ENCODE measurements around the gene ASCL1. TPM values are rescaled to one million over a fixed set of nuclear protein-coding genes. Genes with fewer than 3 reads are reported as not detected.
A peak's percentile ranks its signal among the peaks of the same experiment; 100 is the strongest.

ASCL1 gene
- total RNA-seq, 2 experiments from 2014 or later = not detected

- Mint-ChIP-seq H3K27me3 (peaks cover 9% of the 10 kb centered on the region), H3K27ac (no peak overlapping the region), H3K9me3 (no peaks in the 10 kb centered on the region), H3K4me1 (no peaks in the 10 kb centered on the region), H3K4me3 (no peak overlapping the region), H3K36me3 (no peaks in the 10 kb centered on the region)
- POLR2A ChIA-PET = no interaction called here
- DNase-seq = no peak
- ATAC-seq (ENCODE audit: low read depth) = no peak
Observed at GRCh38 chr12:102933168-102933567, 24.3 kb upstream of the ASCL1 start.

DNA sequence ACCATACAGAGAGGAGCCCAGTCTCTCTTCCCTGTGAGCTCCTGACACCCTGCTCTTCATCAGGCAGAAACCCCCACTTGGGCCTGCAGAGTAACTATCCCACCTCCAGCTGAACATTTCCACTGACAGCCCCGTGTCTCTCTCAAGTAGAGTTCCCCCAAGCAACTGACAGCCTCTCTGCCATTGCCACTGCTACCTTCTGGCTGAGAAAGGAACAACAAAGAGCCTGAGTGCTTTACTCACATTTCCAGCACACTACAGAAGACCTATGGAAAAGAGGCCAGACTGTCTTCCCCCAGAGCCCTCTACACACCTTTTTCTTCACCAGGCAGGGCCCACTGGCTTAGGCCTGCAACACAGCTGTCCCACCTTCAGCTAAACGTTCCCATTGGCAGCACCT lies 18.4 kb upstream of the ASCL1 start:
- Mint-ChIP-seq H3K4me3 (no peak overlapping the region), H3K9me3 (no peaks in the 10 kb centered on the region), H3K27me3 (peaks cover 12% of the 10 kb centered on the region), H3K4me1 (no peaks in the 10 kb centered on the region), H3K36me3 (no peaks in the 10 kb centered on the region), H3K27ac (no peak overlapping the region)
- POLR2A ChIA-PET = no interaction called here
- ATAC-seq (ENCODE audit: low read depth) (no peak), DNase-seq (no peak)

DNA sequence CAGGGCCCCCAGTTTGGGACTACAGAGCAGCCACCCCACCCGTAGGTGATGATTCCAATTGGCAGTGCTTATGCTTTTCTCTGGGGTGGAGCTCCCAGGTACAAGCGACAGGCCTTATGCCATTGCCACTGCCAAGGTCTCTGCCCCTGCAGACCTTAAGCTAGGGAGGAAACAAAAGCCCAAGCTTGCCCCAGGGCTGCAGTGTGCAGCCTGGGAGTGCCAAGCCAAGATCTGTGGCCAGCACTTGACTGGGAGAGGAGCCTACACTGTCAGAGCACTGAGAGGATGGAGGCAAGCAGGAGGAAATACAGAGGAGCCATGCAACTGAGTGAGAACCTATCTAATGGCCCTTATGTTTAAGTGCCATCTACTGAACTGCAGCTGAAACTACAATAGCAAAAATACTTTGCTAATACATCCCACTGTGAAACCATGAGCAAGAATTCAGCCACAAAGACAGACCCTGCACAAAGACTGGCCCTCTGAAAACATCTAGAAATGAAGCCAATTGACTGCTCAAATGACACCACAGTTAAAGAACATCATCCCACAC lies 17.7 kb upstream of the ASCL1 start:
- no peak for DNase-seq
- Mint-ChIP-seq H3K27ac (no peak overlapping the region), H3K9me3 (no peaks in the 10 kb centered on the region), H3K4me1 (no peaks in the 10 kb centered on the region), H3K36me3 (no peaks in the 10 kb centered on the region), H3K27me3 (peaks cover 12% of the 10 kb centered on the region), H3K4me3 (no peak overlapping the region)
- POLR2A ChIA-PET = no interaction called here
- ATAC-seq (ENCODE audit: low read depth) = no peak

DNA sequence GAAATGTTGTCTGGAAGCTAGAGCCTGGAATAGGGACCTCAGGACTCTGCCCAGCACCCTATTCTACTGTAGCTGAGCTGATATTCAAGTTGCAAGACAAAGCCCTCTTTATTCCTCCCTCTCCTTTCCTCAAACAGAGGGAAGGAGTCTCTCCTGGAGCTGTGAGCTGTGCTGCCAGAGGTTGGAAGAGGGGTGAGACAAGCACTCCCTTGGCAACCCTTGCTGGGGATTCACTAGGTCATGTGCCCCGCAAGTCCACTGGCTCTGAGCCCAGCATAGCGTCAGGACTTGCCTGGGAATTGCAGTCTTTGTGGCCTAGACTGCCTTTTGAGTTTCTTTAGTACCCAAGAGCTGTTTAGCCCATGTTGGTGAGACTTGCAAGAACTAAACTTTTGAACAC lies 11.4 kb upstream of the ASCL1 start:
- Mint-ChIP-seq H3K27me3 (peaks cover 39% of the 10 kb centered on the region), H3K9me3 (no peaks in the 10 kb centered on the region)
- POLR2A ChIA-PET = no interaction called here

GRCh38 chr12:102948941-102949352 lies 8.5 kb upstream of the ASCL1 start:
- Mint-ChIP-seq H3K4me1 (peaks cover 7% of the 10 kb centered on the region), H3K27me3 (peaks cover 53% of the 10 kb centered on the region), H3K9me3 (no peaks in the 10 kb centered on the region), H3K36me3 (peaks cover 3% of the 10 kb centered on the region), H3K4me3 (no peak overlapping the region), H3K27ac (no peak overlapping the region)
- no peak for ATAC-seq (ENCODE audit: low read depth)
- POLR2A ChIA-PET = no interaction called here
- DNase-seq = peak; percentile 68

More for the DNA sequence above, 11.4 kb upstream of the ASCL1 start:
- ATAC-seq (ENCODE audit: low read depth) (no peak), DNase-seq (no peak)
- Mint-ChIP-seq H3K4me3 (no peak overlapping the region), H3K4me1 (peaks cover 3% of the 10 kb centered on the region), H3K36me3 (peaks cover 2% of the 10 kb centered on the region), H3K27ac (no peak overlapping the region)

- Mint-ChIP-seq H3K36me3 (peaks cover 3% of the 10 kb centered on the region), H3K27me3 (peaks cover 66% of the 10 kb centered on the region), H3K9me3 (peaks cover 3% of the 10 kb centered on the region), H3K4me3 (peak overlapping the region; percentile 49), H3K4me1 (peaks cover 13% of the 10 kb centered on the region), H3K27ac (no peak overlapping the region)
- ATAC-seq (ENCODE audit: low read depth) (no peak), DNase-seq (no peak)
- POLR2A ChIA-PET = no interaction called here
Observed at GRCh38 chr12:102950107-102950949, 7.1 kb upstream of the ASCL1 start.

DNA sequence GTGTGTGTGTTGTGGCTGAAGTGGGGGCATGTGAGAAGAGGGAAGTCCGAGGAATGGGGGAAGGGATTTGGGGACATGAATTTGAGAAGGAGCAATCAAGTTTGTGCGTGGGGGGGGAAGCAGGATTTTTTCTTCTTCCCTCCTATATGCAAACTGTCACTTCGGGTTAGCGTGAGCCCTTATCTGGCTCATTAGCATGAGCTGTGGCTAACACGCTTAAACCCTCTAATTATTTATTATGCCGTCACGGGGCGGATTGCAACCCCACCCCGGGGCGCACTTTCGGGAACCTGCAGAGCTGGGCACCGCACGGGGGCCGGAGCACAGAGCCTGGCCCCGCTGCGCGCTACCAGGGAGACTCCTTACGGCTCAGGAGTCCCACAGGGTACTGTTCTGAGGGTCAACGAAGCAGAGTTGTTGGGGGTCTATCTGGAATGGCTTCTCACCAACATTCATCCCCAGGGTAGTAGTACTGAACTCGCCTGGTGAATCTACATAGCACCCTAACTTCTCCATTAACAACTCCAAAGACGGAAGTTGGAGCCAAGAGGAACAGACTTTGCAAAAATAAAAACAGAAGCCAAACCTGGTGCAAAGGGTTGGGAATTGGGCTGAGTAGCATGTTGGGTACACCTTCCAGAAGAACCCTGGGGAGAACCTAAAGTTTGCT lies 6.4 kb upstream of the ASCL1 start:
- Mint-ChIP-seq H3K4me3 (peak overlapping the region; percentile 49), H3K27ac (no peak overlapping the region), H3K9me3 (peaks cover 3% of the 10 kb centered on the region), H3K27me3 (peaks cover 74% of the 10 kb centered on the region), H3K4me1 (peaks cover 13% of the 10 kb centered on the region), H3K36me3 (peaks cover 3% of the 10 kb centered on the region)
- ATAC-seq (ENCODE audit: low read depth) (no peak), DNase-seq (no peak)
- POLR2A ChIA-PET = no interaction called here

DNA sequence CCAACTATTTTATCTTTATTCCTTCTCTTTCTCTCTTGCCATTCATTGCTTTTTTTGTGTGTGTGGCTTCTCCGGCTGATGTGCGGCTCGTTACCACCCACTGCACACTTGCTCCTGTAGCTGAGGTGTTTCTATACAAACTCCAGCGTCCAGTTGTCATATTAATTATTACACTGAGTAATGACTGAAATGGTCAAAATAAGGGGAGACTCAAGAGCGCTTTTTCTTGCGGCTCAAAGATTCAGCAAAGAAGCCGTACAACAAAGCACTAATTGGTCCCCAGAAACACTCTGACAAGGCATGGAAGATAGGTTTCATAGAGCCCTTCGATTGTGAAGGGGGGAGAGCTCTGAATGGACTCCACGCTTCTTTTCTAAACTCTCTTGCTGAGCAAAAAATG lies 5.6 kb upstream of the ASCL1 start:
- no peak for ATAC-seq (ENCODE audit: low read depth)
- H3K27ac Mint-ChIP-seq = no peak overlapping the region
- H3K36me3 Mint-ChIP-seq = peaks cover 3% of the 10 kb centered on the region
- POLR2A ChIA-PET = no interaction called here
- no peak overlapping the region for H3K4me3 Mint-ChIP-seq
- H3K27me3 Mint-ChIP-seq = peaks cover 78% of the 10 kb centered on the region
- peaks cover 3% of the 10 kb centered on the region for H3K9me3 Mint-ChIP-seq
- H3K4me1 Mint-ChIP-seq = peaks cover 13% of the 10 kb centered on the region
- no peak for DNase-seq

- H3K27me3 Mint-ChIP-seq = peaks cover 84% of the 10 kb centered on the region
- H3K4me3 Mint-ChIP-seq = no peak overlapping the region
- H3K36me3 Mint-ChIP-seq = peaks cover 3% of the 10 kb centered on the region
- no peak overlapping the region for H3K27ac Mint-ChIP-seq
- DNase-seq (no peak), ATAC-seq (ENCODE audit: low read depth) (no peak)
- H3K4me1 Mint-ChIP-seq = peaks cover 19% of the 10 kb centered on the region
- peaks cover 3% of the 10 kb centered on the region for H3K9me3 Mint-ChIP-seq
- POLR2A ChIA-PET = no interaction called here
Observed at GRCh38 chr12:102953221-102953620, 4.3 kb upstream of the ASCL1 start.

DNA sequence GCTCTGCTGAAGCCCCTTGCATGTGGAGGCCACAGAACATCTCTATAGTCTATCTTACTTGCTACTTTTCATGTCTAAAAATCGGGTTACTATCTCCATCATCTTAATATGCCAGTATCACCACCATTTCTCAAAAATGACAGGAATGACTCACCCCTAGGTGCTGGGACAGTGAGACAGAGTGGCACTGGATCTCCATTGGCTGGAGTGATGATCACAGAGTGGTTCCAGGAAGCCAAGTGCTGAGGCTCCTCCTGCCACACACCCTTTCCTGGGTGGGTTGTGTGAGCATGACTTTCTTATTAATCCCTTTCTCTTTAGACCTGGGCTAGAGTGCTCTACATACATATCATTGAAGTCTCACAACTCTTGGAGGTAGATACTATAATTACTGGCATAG lies 3.3 kb upstream of the ASCL1 start:
- H3K9me3 Mint-ChIP-seq = peaks cover 3% of the 10 kb centered on the region
- POLR2A ChIA-PET = no interaction called here
- peaks cover 3% of the 10 kb centered on the region for H3K36me3 Mint-ChIP-seq
- ATAC-seq (ENCODE audit: low read depth) = peak; percentile 65
- H3K27me3 Mint-ChIP-seq = peaks cover 87% of the 10 kb centered on the region
- H3K4me3 Mint-ChIP-seq = no peak overlapping the region
- DNase-seq = no peak
- H3K4me1 Mint-ChIP-seq = peaks cover 24% of the 10 kb centered on the region
- no peak overlapping the region for H3K27ac Mint-ChIP-seq

DNA sequence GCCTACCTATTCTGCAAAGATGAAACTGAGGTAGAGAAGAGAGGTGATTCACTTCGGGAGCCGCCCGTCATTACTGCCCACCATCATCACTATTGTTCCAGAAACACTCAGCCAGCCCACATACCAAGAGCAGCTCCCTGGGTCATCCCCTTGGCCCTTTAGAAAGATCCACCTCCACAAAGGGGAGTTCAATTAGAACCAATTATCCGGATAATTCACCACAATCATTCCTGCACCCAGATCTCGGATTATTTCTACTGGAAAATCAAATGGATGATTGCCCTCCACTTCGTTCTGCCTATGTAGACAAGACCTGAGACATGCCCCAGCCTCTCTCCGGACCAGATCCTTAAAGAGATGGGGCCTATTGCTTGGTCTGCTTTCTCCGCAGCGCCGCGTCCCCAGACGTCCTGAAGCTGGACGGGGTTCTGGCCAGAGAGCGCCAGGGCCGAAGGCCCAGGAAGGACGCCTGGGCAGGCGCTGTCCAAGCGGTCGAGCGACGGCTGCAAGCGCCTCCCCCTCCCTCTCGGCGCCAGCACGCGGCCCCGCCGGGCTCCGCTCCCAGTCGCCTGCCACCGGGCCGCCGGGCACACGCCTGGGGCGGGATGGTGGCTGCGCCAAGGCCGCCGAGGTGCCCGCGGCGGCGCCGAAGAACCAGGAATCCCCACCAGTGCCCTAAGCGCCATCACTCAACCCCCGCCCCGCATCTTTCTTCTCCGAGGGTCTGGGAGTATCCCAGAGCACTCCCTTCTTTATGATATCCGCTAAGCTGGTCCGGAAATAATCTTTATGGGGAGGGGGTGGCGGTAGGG lies 1.3 kb upstream of the ASCL1 start:
- POLR2A ChIA-PET = no interaction called here
- peaks cover 3% of the 10 kb centered on the region for H3K36me3 Mint-ChIP-seq
- peaks cover 87% of the 10 kb centered on the region for H3K27me3 Mint-ChIP-seq
- H3K9me3 Mint-ChIP-seq = peaks cover 5% of the 10 kb centered on the region
- DNase-seq (no peak), ATAC-seq (ENCODE audit: low read depth) (no peak)
- H3K4me1 Mint-ChIP-seq = peaks cover 23% of the 10 kb centered on the region
- H3K27ac Mint-ChIP-seq = no peak overlapping the region
- peak overlapping the region; percentile 28 for H3K4me3 Mint-ChIP-seq

- peaks cover 21% of the 10 kb centered on the region for H3K4me1 Mint-ChIP-seq
- DNase-seq (no peak), ATAC-seq (ENCODE audit: low read depth) (no peak)
- no peak overlapping the region for H3K27ac Mint-ChIP-seq
- peaks cover 2% of the 10 kb centered on the region for H3K36me3 Mint-ChIP-seq
- H3K9me3 Mint-ChIP-seq = peaks cover 5% of the 10 kb centered on the region
- H3K27me3 Mint-ChIP-seq = peaks cover 88% of the 10 kb centered on the region
- POLR2A ChIA-PET = no interaction called here
- peak overlapping the region; percentile 63 for H3K4me3 Mint-ChIP-seq
Observed at GRCh38 chr12:102956738-102957327, 641 bp upstream of the ASCL1 start.
